22Rv1 (cell line): Measurements from ENCODE around the gene ACOXL.

Experiments
- ZFX ChIP-seq: fragments of 450-650 bp; IDR thresholded peaks from 2 replicates; pipeline ENCODE4 v1.6.1; 2017; ENCODE audit warnings: antibody characterized with exemption, borderline replicate concordance
- TF ChIP-seq, protein P1 (sequence below): fragments of 450-650 bp; IDR thresholded peaks from 2 replicates; pipeline ENCODE4 v1.5.1; 2017; ENCODE audit warnings: mild to moderate bottlenecking

DNA sequence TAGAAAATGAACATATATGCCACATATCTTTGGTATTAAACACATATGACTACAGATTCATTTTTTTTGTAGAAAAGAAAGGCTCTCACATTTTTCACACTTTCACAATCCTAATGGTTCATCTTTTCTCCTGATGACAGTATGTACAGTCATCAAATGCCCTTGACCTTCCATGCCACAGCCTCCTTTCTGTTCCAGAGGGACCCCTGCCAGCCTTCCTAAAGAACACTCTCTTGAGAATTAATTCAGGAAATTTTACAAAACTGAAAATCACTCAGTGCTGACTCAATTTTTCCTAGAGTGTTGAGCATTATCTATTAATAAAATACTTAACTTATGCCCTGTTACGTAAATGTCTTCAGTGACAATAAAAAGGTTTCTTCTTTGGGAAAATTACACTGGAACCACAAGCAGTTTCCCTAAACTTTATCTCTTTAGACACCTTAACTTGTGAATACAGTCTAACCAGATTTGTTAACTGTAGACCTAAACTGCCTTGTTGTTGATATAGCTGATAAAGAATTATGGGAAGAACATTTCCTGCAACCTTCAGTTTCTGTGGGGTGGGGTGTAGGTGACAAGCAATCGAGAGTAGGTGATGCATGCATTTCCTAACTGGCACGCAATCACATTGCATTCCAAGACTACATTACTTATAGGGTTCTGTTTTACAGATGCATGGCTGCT is 15.3 kb upstream of the ACOXL start:
- TF ChIP-seq, protein P1, sequence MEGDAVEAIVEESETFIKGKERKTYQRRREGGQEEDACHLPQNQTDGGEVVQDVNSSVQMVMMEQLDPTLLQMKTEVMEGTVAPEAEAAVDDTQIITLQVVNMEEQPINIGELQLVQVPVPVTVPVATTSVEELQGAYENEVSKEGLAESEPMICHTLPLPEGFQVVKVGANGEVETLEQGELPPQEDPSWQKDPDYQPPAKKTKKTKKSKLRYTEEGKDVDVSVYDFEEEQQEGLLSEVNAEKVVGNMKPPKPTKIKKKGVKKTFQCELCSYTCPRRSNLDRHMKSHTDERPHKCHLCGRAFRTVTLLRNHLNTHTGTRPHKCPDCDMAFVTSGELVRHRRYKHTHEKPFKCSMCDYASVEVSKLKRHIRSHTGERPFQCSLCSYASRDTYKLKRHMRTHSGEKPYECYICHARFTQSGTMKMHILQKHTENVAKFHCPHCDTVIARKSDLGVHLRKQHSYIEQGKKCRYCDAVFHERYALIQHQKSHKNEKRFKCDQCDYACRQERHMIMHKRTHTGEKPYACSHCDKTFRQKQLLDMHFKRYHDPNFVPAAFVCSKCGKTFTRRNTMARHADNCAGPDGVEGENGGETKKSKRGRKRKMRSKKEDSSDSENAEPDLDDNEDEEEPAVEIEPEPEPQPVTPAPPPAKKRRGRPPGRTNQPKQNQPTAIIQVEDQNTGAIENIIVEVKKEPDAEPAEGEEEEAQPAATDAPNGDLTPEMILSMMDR, result no peak
- no peak for TF ChIP-seq ZFX
